GM19023 (cell line): Measurements from ENCODE around the gene ERMN.
"Not testable (repeated sequence)": the region's sequence is repeated elsewhere in the genome, so short reads cannot be mapped to it uniquely, and the experiment has no call there.

Source experiments
- ATAC-seq: cut with Tn5 transposase; IDR thresholded peaks from one replicate; pipeline ENCODE4 v1.9.1; 2021; ENCODE audit warnings: mild to moderate bottlenecking, moderate library complexity; ENCODE audit not compliant: unreplicated experiment

The ERMN gene

GRCh38 chr2:157301307-157301706 lies 24.3 kb downstream of the ERMN start:
- no peak for ATAC-seq

GRCh38 chr2:157296958-157297357 lies 28.7 kb downstream of the ERMN start:
- ATAC-seq = no peak

- ATAC-seq = no peak
Measured at GRCh38 chr2:157296490-157296889, 29.1 kb downstream of the ERMN start.

- no peak for ATAC-seq
Measured at GRCh38 chr2:157292853-157293252, 32.8 kb downstream of the ERMN start.

GRCh38 chr2:157291018-157291417 lies 34.6 kb downstream of the ERMN start:
- ATAC-seq = no peak

GRCh38 chr2:157290525-157290924 lies 35.1 kb downstream of the ERMN start:
- no peak for ATAC-seq

GRCh38 chr2:157287160-157287559 lies 38.5 kb downstream of the ERMN start:
- ATAC-seq = no peak

GRCh38 chr2:157283468-157283867 lies 42.2 kb downstream of the ERMN start:
- no peak for ATAC-seq

- no peak for ATAC-seq
Measured at GRCh38 chr2:157281316-157281715, 44.3 kb downstream of the ERMN start.

- not testable (repeated sequence) for ATAC-seq
Measured at GRCh38 chr2:157279311-157279710, 46.3 kb downstream of the ERMN start.

GRCh38 chr2:157271590-157272203 lies 53.9 kb downstream of the ERMN start:
- no peak for ATAC-seq

- ATAC-seq = no peak
Measured at GRCh38 chr2:157269922-157270321, 55.7 kb downstream of the ERMN start.

GRCh38 chr2:157269060-157269459 lies 56.6 kb downstream of the ERMN start:
- ATAC-seq = no peak
